ENCODE measurements around the gene ABCA13. TPM values are rescaled to one million over a fixed set of nuclear protein-coding genes. Genes with fewer than 3 reads are reported as not detected.

Gene ABCA13
- total RNA-seq, 1 experiment from 2014 or later = 1.7 TPM

DNA sequence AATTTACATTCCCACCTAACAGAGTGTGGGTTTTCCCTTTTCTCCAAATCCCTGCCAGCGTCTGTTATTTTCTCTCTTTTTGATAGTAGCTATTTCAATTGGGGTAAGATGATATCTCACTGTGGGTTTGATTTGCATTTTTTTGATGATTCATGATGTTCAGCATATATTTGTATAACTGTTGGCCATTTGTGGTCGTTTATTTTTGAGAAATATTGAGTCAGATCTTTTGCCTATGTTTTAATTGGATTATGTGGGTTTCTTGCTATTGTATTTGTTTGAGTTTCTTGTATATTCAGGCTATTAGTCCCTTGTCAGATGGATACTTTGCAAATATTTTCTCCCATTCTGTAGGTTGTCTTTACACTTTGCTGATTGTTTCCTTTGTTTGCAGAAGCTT lies 193.8 kb downstream of the ABCA13 start:
- intact Hi-C loops (cut with micrococcal nuclease; ENCODE audit: unreplicated experiment) = no loop called here
- DNase-seq (ENCODE audit: low read depth, low spot score) = no peak
- Histone ChIP-seq H3K36me3 (ENCODE audit: control insufficient read depth, insufficient read depth, low read length) (no peaks in the 10 kb centered on the region), H3K27me3 (ENCODE audit: control insufficient read depth, insufficient read depth, low read length) (no peaks in the 10 kb centered on the region), H3K27ac (ENCODE audit: low read length) (no peak overlapping the region), H3K4me3 (ENCODE audit: low read depth in 2 of 2, low read length in 2 of 2) (no peak overlapping the region), H3K9me3 (ENCODE audit: control insufficient read depth, insufficient read depth, low read depth, low read length) (no peaks in the 10 kb centered on the region), H3K4me1 (ENCODE audit: control insufficient read depth, insufficient read depth, low read length) (no peaks in the 10 kb centered on the region)
- no peak for ATAC-seq
- TF ChIP-seq CTCF (IDR thresholded peaks at IDR 0.05) (no peak), SIN3A (IDR thresholded peaks at IDR 0.05; ENCODE audit: borderline replicate concordance, insufficient read depth, low read depth, low read length) (no peak), POLR2AphosphoS5 (IDR thresholded peaks at IDR 0.05; ENCODE audit: low read depth, low read length) (no peak), TCF7L2 (IDR thresholded peaks at IDR 0.05; ENCODE audit: low read depth, low read length) (no peak)
- TF ChIP-seq, protein P1, sequence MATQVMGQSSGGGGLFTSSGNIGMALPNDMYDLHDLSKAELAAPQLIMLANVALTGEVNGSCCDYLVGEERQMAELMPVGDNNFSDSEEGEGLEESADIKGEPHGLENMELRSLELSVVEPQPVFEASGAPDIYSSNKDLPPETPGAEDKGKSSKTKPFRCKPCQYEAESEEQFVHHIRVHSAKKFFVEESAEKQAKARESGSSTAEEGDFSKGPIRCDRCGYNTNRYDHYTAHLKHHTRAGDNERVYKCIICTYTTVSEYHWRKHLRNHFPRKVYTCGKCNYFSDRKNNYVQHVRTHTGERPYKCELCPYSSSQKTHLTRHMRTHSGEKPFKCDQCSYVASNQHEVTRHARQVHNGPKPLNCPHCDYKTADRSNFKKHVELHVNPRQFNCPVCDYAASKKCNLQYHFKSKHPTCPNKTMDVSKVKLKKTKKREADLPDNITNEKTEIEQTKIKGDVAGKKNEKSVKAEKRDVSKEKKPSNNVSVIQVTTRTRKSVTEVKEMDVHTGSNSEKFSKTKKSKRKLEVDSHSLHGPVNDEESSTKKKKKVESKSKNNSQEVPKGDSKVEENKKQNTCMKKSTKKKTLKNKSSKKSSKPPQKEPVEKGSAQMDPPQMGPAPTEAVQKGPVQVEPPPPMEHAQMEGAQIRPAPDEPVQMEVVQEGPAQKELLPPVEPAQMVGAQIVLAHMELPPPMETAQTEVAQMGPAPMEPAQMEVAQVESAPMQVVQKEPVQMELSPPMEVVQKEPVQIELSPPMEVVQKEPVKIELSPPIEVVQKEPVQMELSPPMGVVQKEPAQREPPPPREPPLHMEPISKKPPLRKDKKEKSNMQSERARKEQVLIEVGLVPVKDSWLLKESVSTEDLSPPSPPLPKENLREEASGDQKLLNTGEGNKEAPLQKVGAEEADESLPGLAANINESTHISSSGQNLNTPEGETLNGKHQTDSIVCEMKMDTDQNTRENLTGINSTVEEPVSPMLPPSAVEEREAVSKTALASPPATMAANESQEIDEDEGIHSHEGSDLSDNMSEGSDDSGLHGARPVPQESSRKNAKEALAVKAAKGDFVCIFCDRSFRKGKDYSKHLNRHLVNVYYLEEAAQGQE (IDR thresholded peaks at IDR 0.05; ENCODE audit: insufficient read depth in 1 of 2, low read depth in 2 of 2, low read length in 1 of 2) = no peak
- ChIA-PET CTCF (no interaction called here), POLR2A (no interaction called here)
- BruUV-seq (replicated peaks) = no TSS peak
- in situ Hi-C loops (cut with HindIII; ENCODE audit: low pct_unique_long_range_greater_than_20kb, low sequenced_read_pairs) = no loop called here

GRCh38 chr7:48366096-48366495 lies 194.8 kb downstream of the ABCA13 start:
- no TSS peak for BruUV-seq (replicated peaks)
- Histone ChIP-seq H3K4me3 (ENCODE audit: low read depth in 2 of 2, low read length in 2 of 2) (no peak overlapping the region), H3K27me3 (ENCODE audit: control insufficient read depth, insufficient read depth, low read length) (no peaks in the 10 kb centered on the region), H3K9me3 (ENCODE audit: control insufficient read depth, insufficient read depth, low read depth, low read length) (no peaks in the 10 kb centered on the region), H3K36me3 (ENCODE audit: control insufficient read depth, insufficient read depth, low read length) (no peaks in the 10 kb centered on the region), H3K27ac (ENCODE audit: low read length) (no peak overlapping the region), H3K4me1 (ENCODE audit: control insufficient read depth, insufficient read depth, low read length) (no peaks in the 10 kb centered on the region)
- POLR2A ChIA-PET = no interaction called here
- DNase-seq (ENCODE audit: low read depth, low spot score) = no peak
- no peak for TF ChIP-seq CTCF (IDR thresholded peaks at IDR 0.05)
- TF ChIP-seq, protein P1 (IDR thresholded peaks at IDR 0.05; ENCODE audit: insufficient read depth in 1 of 2, low read depth in 2 of 2, low read length in 1 of 2) = no peak
- TF ChIP-seq TCF7L2 (IDR thresholded peaks at IDR 0.05; ENCODE audit: low read depth, low read length) = no peak
- no peak for TF ChIP-seq POLR2AphosphoS5 (IDR thresholded peaks at IDR 0.05; ENCODE audit: low read depth, low read length)
- TF ChIP-seq SIN3A (IDR thresholded peaks at IDR 0.05; ENCODE audit: borderline replicate concordance, insufficient read depth, low read depth, low read length) = no peak
- no peak for ATAC-seq
- CTCF ChIA-PET = no interaction called here
- intact Hi-C loops (cut with micrococcal nuclease; ENCODE audit: unreplicated experiment) (no loop called here), in situ Hi-C loops (cut with HindIII; ENCODE audit: low pct_unique_long_range_greater_than_20kb, low sequenced_read_pairs) (no loop called here)

Measured in Panc1 (cell line).